Uterus (tissue), 2 donors: Measurements from ENCODE around the gene ANKRD44.

ENCODE experiments used
- CTCF ChIP-seq, 4 experiments: fragments of 200-600 bp in 2 of 4; fragments of 450-650 bp in 2 of 4; sonication (generic) in 2 of 4; IDR thresholded peaks; one replicate each; pipeline ENCODE4 v1.5.1; 2016 to 2019; ENCODE audit warnings: antibody characterized with exemption in 4 of 4, mild to moderate bottlenecking in 2 of 4, moderate library complexity in 1 of 4
- POLR2A ChIP-seq, 2 donors: fragments of 450-650 bp; IDR thresholded peaks; one replicate each; pipeline ENCODE4 v1.6.1; 2016; ENCODE audit warnings: antibody characterized with exemption in 2 of 2, mild to moderate bottlenecking in 1 of 2, moderate library complexity in 1 of 2

GRCh38 chr2:197103363-197103762, 207.2 kb downstream of the ANKRD44 start:
- TF ChIP-seq CTCF (IDR thresholded peaks at IDR 0.05), result no peak
- no peak for TF ChIP-seq POLR2A (IDR thresholded peaks at IDR 0.05)
